Measurements from ENCODE around the gene GPATCH1.
"Not testable (repeated sequence)": the region's sequence is repeated elsewhere in the genome, so short reads cannot be mapped to it uniquely, and the experiment has no call there.

The GPATCH1 gene

GRCh38 chr19:33147538-33147937, 66.6 kb downstream of the GPATCH1 start:
- no peak for TF ChIP-seq POLR2A (IDR thresholded peaks at IDR 0.05; ENCODE audit: low read depth, low read length)
- no peak for FAIRE-seq
- DNase-seq (ENCODE audit: insufficient read length, low spot score): no peak

GRCh38 chr19:33150852-33151518, 70.0 kb downstream of the GPATCH1 start:
- FAIRE-seq (no peak), DNase-seq (ENCODE audit: insufficient read length, low spot score) (no peak)
- TF ChIP-seq POLR2A (IDR thresholded peaks at IDR 0.05; ENCODE audit: low read depth, low read length): no peak

GRCh38 chr19:33152176-33152575, 71.2 kb downstream of the GPATCH1 start:
- no peak for FAIRE-seq
- no peak for TF ChIP-seq POLR2A (IDR thresholded peaks at IDR 0.05; ENCODE audit: low read depth, low read length)
- DNase-seq (ENCODE audit: insufficient read length, low spot score): no peak

- FAIRE-seq; DNase-seq (ENCODE audit: insufficient read length, low spot score): not testable (repeated sequence)
These were observed 71.6 kb downstream of the GPATCH1 start for GRCh38 chr19:33152625-33153024.

- DNase-seq (ENCODE audit: insufficient read length, low spot score); FAIRE-seq: not testable (repeated sequence)
These were observed 73.3 kb downstream of the GPATCH1 start for GRCh38 chr19:33154313-33154712.

GRCh38 chr19:33156334-33156733, 75.4 kb downstream of the GPATCH1 start:
- no peak for TF ChIP-seq POLR2A (IDR thresholded peaks at IDR 0.05; ENCODE audit: low read depth, low read length)
- no peak for DNase-seq (ENCODE audit: insufficient read length, low spot score)

GRCh38 chr19:33157906-33158305, 76.9 kb downstream of the GPATCH1 start:
- no peak for FAIRE-seq

More at GRCh38 chr19:33156334-33156733, 75.4 kb downstream of the GPATCH1 start:
- no peak for FAIRE-seq

GRCh38 chr19:33158365-33158764, 77.4 kb downstream of the GPATCH1 start:
- DNase-seq (ENCODE audit: insufficient read length, low spot score) (no peak), FAIRE-seq (no peak)
- no peak for TF ChIP-seq POLR2A (IDR thresholded peaks at IDR 0.05; ENCODE audit: low read depth, low read length)

More at GRCh38 chr19:33157906-33158305, 76.9 kb downstream of the GPATCH1 start:
- TF ChIP-seq POLR2A (IDR thresholded peaks at IDR 0.05; ENCODE audit: low read depth, low read length): no peak
- DNase-seq (ENCODE audit: insufficient read length, low spot score): no peak

GRCh38 chr19:33159149-33159548, 78.2 kb downstream of the GPATCH1 start:
- FAIRE-seq: no peak
- DNase-seq (ENCODE audit: insufficient read length, low spot score): no peak
- no peak for TF ChIP-seq POLR2A (IDR thresholded peaks at IDR 0.05; ENCODE audit: low read depth, low read length)

- no peak for TF ChIP-seq POLR2A (IDR thresholded peaks at IDR 0.05; ENCODE audit: low read depth, low read length)
- no peak for DNase-seq (ENCODE audit: insufficient read length, low spot score)
- FAIRE-seq: no peak
These were observed 78.9 kb downstream of the GPATCH1 start for GRCh38 chr19:33159893-33160292.

- DNase-seq (ENCODE audit: insufficient read length, low spot score) (no peak), FAIRE-seq (no peak)
- TF ChIP-seq POLR2A (IDR thresholded peaks at IDR 0.05; ENCODE audit: low read depth, low read length): no peak
These were observed 80.2 kb downstream of the GPATCH1 start for GRCh38 chr19:33161201-33161600.

GRCh38 chr19:33163481-33163880, 82.5 kb downstream of the GPATCH1 start:
- DNase-seq (ENCODE audit: insufficient read length, low spot score) (no peak), FAIRE-seq (no peak)
- TF ChIP-seq POLR2A (IDR thresholded peaks at IDR 0.05; ENCODE audit: low read depth, low read length): no peak

GRCh38 chr19:33166037-33166436, 85.1 kb downstream of the GPATCH1 start:
- not testable (repeated sequence) for FAIRE-seq; DNase-seq (ENCODE audit: insufficient read length, low spot score)

- no peak for DNase-seq (ENCODE audit: insufficient read length, low spot score)
- no peak for FAIRE-seq
- TF ChIP-seq POLR2A (IDR thresholded peaks at IDR 0.05; ENCODE audit: low read depth, low read length): no peak
These were observed 86.5 kb downstream of the GPATCH1 start for GRCh38 chr19:33167438-33167837.

GRCh38 chr19:33168528-33168927, 87.5 kb downstream of the GPATCH1 start:
- DNase-seq (ENCODE audit: insufficient read length, low spot score): no peak
- TF ChIP-seq POLR2A (IDR thresholded peaks at IDR 0.05; ENCODE audit: low read depth, low read length): no peak
- no peak for FAIRE-seq
